ENCODE data around the gene MLLT6.

Gene MLLT6

DNA sequence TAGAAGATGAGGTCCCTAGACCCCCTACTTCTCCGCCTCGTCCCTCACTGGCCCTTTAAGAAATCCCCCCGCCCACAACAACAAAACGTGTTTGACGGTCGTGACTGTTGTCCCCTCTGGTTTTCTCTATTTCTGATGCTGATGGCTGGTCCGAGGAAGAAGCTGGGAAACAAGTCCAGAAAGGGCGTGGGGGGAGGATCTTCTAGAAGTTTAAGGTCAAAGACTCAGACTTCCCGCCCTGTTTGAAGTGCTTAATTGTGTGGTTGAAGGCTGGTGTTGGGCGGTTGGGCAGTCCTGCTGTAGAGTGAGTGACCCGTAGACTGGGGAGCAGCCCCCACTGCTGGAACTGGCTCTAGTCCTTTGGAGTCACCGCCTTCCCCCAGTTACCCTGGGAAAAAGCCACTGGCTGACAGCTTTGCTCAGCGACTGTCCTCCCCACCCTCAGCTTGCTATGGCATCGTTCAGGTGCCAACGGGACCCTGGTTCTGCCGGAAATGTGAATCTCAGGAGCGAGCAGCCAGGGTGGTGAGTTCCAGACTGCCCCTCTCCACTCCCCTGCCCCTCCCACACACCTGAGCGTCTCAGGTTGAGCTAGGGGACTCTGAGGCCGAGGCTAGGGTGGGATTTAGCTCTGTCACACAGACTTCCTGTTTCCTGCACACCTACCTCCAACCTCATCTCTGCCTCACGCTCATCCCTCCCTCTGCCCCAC lies 1.6 kb downstream of the MLLT6 start:
- peak in 2 of 3 experiments; percentile 41 to 53 for DNase-seq (ENCODE audit: low read depth in 3 of 3)

DNA sequence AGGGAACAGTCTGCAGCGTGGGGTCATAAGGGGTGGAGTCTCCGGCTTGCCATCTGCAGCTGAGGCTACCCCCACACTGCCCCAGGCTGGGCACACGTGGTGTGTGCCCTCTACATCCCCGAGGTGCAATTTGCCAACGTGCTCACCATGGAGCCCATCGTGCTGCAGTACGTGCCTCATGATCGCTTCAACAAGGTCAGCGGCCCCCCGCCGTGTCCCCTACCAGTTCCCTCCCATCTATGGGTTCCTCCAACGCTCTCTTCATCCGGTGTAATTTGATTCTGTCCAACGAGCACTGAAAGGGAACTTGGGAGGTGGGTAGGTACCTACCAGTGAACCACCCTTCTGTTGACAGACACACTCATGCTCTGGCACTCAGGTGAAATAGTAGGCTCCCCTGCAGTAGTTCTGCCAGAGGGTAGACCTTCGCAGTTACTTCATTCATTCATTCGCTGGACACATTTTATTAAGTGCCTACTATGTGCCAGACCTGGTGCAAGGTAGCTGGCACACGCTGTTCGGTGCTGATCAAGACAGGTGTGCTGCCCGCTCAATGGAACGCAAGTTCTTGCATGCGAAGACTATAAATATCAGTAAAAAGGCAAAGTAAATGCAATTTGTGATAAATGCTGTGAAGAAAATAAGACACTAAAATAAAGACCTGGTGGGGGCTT lies 2.7 kb downstream of the MLLT6 start:
- no peak for DNase-seq (ENCODE audit: low read depth in 3 of 3)

DNA sequence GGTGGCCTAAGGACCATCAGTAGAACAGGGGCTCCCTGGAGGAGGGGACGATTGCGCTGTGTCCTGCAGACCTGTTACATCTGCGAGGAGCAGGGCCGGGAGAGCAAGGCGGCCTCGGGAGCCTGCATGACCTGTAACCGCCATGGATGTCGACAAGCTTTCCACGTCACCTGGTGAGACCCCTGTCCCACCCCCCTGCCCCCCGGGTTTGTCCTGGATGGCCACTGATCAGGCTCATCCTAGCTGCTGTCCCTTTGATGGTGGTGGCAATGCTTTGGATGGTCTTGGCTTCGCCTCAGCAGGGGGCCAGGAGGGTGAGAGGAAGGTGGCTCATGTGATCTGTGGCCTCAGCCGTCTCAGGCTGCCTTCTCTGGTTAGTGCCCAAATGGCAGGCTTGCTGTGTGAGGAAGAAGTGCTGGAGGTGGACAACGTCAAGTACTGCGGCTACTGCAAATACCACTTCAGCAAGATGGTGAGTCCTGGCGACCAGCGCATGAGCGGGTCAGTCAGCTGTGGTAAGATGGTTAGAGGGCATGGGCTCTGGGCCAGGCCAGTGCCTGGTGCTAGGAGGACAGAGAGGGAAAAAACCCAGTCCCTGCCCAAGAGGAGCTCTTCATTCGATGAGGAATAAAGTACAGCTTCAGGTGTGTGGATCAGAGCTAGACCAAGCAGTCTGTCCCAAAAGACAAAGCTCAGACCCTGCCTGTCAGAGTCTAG lies 4.2 kb downstream of the MLLT6 start:
- DNase-seq (ENCODE audit: low read depth in 3 of 3) = no peak

DNA sequence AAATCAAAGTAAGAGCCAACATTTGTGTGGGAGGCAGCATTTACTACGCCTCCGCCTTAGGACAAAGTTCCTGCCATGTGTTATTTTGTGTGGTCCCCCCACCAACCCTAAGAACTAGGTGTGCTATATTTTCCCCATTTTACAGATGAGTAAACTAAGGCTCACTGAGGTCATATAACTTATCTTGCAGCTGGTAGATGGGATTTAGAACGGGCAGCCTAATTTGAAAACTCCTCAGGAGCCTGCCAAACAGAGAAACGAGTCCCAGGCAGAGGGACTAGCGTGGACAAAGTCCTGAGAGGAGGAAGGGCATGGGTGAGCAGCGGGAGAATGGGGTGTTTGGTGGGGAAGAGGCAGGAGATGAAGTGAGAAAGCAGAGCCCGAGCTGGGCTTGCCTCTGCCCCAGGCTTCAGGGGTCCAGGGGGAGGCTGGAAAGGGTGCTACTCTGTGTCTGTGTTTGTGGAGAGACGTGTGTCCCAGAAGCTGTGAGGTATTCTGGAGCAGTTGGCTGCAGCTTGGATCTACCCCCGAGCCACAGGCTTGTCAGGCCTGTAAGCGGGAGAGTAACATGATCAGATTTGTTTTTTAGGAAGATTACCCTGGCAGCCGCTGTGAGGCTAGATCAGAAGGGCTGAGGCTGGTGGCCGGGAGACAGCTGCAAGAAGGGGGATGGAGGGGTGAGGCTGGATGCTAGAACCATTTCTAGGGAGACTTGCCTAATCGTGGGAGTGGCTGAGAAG lies 5.0 kb downstream of the MLLT6 start:
- no peak for DNase-seq (ENCODE audit: low read depth in 3 of 3)

DNA sequence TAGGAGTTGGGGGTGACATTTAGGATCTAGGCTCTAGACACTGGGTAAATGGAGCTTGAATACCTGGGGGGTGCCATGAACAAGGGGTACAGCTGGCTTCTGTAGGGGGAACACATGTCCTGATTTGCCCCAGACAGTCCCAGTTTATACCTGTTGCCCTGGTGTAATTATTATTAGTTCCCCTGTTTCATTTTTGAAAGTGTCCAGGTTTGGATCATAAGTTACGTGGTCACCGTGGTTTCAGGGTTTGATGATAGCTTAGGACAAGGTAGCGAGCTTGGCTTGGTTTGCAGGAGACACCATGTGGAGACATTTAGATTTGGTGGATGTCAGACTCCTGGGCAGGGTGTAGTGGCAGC lies 5.5 kb downstream of the MLLT6 start:
- no peak for DNase-seq (ENCODE audit: low read depth in 3 of 3)

DNA sequence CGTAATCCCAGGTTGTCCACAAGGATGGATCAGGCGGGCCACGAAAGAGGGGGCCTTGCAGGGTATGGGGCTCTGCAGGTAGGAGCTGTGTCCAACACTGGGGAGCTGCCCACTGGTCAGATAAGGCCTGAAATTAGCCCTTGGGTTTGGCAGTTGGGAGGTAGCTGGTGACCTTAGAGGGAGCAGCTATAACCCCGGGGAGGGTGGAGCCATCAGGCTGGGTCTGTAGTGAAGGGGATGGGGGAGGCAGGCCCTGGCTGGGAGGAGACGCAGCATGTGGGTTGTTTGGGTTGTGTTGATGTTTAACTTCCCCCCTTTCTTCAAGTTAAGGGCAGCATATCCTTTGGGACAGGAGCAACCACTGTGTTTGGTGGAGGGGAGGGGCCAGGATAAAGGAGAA lies 5.9 kb downstream of the MLLT6 start:
- DNase-seq (ENCODE audit: low read depth in 3 of 3) = no peak

DNA sequence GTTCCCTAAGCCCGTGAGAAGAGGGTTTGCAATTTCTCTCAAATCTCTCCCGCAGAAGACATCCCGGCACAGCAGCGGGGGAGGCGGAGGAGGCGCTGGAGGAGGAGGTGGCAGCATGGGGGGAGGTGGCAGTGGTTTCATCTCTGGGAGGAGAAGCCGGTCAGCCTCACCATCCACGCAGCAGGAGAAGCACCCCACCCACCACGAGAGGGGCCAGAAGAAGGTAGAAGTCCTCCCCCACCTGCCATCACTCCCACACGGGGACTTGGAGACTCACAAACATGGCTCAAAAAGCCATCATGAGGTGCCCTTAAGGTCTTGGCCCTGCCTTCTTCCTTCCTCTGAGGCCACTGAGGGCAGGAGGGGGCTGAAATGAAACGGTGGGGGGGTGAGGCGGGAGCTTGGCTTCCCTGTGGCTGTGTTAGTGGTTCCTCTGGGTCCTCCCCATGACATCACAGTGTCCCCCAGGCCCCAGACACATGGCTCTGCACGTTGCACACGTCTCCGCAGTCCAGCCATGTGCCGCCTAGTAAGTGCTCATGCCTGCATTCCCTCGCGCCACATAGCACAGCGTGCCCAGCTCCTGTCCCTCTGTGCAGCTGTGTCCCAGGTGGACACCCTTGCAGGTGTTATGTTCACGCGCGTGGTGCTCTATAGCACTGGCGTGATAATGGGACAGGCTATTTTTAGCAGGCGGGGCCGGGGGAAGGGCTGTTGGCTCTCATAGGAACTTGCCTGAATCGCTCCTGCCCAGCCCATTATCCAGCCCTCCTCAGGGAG lies 6.9 kb downstream of the MLLT6 start:
- DNase-seq (ENCODE audit: low read depth in 3 of 3) = no peak

DNA sequence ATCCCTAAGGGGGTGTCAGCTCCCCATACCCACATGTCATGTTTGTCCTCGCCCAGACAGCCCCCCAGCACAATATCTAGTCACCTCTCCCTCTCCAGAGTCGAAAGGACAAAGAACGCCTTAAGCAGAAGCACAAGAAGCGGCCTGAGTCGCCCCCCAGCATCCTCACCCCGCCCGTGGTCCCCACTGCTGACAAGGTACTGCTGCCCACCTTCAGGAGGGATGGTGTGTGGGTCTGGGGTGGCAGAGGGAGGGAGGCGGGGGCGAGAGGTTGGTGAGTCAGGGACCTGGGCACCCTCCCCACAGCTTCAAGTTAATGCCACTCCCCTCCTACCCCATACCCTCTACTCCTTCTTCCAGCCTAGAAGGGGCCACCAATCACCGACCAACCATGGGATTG lies 7.5 kb downstream of the MLLT6 start:
- no peak for DNase-seq (ENCODE audit: low read depth in 3 of 3)

DNA sequence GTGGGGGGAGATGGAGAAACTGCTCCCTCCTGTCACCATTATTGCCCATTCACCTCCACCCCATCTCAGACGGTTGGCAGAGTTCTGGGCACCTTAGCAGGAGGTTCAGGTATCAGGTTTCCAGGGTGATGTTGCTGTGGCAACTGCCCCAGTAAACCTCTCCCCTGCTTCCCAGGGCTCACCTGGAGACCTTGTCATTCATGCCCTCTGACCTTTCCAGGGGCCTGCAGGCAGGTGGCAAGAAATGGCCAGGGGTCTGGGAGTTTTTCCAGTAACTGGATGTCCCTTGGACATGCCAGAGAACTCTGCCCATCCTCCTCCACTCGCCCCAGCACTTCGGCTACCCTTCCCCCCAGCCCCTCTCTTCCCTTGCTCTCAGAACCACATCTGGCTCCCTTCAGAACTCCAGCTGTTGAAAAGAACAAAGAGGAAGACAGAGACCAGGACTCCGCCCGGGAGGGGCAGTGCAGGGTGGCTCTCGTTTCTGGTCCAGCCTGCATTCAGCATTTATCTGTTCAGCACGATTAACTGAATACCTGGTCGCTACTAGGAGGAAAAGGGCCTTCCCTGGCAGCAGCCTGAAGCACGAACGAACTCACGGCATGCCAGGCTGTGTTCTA lies 8.5 kb downstream of the MLLT6 start:
- DNase-seq (ENCODE audit: low read depth in 3 of 3) = no peak

DNA sequence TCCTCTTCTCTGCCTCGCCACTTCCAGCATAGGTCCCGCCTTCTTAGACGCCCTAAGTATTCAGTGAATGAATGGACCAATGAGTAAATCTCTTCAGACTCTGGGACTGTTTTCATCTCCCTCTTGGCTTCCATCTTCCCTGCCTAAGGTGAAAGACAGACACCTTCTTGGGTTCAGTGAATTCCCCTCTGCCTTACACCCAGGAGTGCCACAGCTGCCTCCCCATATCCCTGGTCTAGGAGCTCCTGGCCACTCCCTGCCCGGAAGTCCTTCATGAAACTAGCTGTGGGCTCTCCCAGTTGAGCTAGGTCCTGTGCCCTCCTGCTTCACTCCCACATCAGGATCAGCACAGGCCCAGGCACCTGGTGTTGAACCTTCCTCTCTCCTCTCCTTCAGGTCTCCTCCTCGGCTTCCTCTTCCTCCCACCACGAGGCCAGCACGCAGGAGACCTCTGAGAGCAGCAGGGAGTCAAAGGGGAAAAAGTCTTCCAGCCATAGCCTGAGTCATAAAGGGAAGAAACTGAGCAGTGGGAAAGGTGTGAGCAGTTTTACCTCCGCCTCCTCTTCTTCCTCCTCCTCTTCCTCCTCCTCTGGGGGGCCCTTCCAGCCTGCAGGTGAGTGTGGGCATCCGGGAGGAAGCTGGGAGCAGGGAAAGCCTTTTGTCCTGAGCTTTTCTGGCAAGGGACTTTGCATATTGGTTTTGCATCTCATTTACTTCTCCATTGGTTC lies 10.3 kb downstream of the MLLT6 start:
- no peak for DNase-seq (ENCODE audit: low read depth in 3 of 3)

DNA sequence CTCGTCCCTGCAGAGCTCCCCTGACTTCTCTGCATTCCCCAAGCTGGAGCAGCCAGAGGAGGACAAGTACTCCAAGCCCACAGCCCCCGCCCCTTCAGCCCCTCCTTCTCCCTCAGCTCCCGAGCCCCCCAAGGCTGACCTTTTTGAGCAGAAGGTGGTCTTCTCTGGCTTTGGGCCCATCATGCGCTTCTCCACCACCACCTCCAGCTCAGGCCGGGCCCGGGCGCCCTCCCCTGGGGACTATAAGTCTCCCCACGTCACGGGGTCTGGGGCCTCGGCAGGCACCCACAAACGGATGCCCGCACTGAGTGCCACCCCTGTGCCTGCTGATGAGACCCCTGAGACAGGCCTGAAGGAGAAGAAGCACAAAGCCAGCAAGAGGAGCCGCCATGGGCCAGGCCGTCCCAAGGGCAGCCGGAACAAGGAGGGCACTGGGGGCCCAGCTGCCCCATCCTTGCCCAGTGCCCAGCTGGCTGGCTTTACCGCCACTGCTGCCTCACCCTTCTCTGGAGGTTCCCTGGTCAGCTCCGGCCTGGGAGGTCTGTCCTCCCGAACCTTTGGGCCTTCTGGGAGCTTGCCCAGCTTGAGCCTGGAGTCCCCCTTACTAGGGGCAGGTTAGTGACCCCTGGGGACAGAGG lies 11.4 kb downstream of the MLLT6 start:
- DNase-seq (ENCODE audit: low read depth in 3 of 3) = no peak

DNA sequence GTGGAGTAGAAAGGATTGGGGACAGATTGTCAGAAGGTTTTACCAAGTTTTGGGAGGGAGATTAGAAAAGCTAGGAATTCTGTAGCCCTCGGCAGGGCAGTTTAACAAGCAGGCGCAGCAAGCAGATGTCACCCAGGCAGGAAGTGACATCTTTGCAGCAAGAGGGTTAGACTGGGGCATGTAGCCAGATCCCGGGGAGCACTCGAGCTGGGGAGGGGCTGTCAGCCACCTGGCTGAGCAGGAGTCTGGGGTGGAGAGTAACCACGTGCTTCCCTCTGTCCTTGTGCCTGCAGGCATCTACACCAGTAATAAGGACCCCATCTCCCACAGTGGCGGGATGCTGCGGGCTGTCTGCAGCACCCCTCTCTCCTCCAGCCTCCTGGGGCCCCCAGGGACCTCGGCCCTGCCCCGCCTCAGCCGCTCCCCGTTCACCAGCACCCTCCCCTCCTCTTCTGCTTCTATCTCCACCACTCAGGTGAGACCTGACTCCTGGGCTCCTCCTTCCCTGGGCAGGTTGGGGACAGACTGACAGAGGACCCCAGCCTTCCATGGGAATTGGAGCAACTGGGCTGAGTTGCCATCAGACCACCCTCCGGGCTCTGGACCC lies 12.2 kb downstream of the MLLT6 start:
- no peak for DNase-seq (ENCODE audit: low read depth in 3 of 3)

DNA sequence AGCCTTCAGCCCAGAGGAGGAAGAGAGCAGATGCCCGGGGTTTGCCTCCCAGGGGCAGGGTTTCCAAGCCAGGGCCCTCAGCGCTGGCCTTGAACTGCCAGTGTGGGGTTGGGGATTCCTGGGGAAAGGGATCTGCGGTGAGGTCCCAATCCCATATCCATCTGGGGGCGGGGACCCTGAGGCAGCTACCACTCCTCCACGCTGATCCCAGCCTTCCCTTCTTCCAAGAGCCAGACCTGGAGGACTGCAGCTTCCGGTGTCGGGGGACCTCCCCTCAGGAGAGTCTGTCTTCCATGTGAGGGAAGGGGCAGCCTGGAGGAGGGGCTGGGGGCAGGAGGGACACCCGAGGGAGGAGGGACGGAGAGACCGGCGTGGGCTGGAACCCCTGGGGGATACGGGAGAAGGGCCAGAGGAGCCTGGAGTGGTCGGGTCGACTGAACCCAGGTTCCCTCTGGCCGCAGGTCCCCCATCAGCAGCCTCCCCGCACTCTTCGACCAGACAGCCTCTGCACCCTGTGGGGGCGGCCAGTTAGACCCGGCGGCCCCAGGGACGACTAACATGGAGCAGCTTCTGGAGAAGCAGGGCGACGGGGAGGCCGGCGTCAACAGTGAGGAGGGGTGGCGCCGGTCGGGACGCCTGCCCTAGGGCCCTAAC lies 14.3 kb downstream of the MLLT6 start:
- no peak for DNase-seq (ENCODE audit: low read depth in 3 of 3)

DNA sequence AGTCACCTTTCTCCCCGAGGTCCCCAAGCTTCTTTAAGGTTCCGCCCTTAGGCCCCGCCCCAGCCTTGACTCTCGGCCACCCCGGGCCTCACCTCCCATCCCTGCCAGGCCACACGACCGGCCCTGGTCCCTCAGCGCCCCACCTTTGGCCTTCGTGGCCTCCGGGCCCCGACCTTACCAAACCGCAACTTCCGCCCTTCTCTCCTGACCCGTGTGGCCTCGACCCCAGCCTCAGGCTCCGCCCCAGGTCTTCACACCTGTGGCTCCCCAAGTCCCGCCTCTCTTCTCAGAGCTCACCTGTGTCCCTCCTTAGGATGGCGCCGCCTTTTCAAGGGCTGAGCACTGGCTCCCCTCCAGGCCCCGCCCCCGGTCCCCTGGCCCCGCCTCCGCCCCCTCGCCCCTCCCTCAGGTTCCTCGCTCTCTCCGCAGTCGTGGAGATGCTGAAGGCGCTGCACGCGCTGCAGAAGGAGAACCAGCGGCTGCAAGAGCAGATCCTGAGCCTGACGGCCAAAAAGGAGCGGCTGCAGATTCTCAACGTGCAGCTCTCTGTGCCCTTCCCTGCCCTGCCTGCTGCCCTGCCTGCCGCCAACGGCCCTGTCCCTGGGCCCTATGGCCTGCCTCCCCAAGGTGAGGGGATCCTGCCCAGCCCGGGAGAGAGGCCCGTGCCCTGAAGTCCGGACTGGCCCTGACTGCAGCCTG lies 15.0 kb downstream of the MLLT6 start:
- no peak for DNase-seq (ENCODE audit: low read depth in 3 of 3)

DNA sequence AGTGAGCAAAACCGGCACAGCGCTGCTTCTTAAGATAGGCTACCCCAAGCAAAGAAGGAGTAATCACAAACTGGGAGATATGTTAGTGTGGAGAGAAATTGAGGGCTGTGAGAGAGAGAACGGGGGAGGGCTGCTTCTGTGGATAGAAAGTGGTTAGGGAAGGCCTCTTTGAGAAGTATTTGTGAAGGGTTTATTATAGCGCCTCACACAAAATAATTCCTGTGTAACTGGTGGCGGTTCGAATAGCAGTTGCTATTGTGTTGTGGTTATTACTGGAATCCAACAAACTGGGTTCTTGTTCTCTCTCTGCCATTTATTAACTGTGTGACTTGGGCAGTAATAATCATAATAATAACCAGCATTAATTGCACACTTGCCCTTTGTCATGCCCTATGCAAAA lies 15.9 kb downstream of the MLLT6 start:
- DNase-seq (ENCODE audit: low read depth in 3 of 3) = no peak

DNA sequence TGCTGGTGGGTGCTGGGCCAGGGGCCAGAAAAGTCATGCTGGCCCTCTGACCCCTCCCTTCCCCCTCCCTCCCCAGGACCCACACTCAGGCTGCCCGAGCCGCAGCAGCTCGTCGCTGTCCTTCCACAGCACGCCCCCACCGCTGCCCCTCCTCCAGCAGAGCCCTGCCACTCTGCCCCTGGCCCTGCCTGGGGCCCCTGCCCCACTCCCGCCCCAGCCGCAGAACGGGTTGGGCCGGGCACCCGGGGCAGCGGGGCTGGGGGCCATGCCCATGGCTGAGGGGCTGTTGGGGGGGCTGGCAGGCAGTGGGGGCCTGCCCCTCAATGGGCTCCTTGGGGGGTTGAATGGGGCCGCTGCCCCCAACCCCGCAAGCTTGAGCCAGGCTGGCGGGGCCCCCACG lies 16.7 kb downstream of the MLLT6 start:
- DNase-seq (ENCODE audit: low read depth in 3 of 3) = no peak

DNA sequence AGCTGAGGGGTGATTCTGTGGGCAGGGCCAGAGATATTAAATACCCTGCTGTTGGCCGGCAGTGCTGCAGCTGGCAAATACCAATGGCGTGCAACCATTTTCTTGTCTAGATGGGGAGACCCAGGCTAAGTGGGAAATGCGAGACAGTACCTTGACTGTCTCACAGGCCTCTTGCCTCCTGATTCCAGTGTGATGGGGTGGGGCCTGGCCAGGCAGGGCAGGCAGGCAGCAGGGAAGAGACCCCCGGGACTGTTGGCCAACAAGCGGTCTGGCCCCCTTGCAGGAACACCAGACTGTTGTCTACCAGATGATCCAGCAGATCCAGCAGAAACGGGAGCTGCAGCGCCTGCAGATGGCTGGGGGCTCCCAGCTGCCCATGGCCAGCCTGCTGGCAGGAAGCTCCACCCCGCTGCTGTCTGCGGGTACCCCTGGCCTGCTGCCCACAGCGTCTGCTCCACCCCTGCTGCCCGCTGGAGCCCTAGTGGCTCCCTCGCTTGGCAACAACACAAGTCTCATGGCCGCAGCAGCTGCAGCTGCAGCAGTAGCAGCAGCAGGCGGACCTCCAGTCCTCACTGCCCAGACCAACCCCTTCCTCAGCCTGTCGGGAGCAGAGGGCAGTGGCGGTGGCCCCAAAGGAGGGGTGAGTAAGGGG lies 19.4 kb downstream of the MLLT6 start:
- no peak for DNase-seq (ENCODE audit: low read depth in 3 of 3)

DNA sequence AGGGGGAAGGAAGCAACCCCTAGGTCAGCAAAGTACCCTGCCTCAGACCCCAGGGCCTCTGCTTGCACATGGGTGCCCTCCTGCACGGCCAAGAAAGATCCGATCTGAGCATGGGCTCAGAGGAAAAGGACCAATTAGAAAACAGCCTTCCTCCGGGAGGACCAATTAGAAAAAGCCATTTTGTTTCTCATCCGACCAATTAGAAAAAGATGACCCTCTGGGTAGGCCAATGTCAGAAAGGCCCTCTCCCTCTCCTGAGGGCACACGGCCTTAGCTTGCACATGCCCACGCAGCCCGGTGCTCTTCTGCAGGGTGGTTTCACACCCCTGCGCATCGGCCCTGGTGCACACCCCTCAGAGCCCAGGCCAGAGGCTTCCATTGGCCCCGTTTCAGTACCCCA lies 20.0 kb downstream of the MLLT6 start:
- no peak for DNase-seq (ENCODE audit: low read depth in 3 of 3)
